Measurements from ENCODE around the gene CACNA1F.

Gene CACNA1F

DNA sequence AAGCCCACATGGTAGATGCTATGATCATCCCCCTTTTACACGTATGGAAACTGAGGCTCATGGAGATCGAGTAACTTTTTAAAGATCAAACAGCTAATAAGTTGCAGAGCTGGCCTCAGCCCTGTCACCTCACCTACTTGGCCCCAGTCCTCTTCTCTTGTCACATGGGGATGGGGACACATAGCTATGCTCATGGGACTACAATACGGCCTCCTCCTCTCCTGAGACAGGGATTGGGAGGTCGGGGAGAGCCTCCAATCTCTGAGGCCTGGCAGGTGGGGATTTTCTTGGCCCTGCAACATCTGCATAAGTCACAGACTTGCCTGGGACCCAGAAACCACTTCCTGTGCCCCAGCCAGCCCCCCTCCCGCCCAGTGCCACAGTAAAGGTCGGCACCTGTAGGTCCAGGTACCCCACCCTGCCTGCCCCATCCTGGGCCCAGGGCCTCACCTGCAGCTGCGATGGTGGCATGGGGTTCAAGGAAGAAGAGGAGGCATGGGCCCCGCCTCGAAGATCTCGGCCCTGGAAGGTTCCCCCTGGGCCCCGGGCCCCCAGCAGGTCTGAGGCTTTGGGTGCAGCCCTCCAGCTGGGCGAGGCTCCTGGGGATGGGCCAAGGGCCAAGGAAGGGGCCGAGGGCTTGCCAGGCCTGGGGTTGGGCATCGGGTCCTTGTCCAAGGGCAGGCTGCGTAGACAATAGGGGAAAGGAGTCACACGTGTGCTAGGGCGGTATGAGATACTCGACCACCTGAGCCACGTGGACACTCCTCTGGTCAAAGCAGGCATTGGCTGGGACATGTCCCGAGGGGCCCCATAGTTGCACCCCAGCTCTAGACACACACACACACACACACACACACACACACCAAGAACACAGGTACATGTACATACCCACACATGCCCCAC lies 25.0 kb upstream of the CACNA1F start:
- H3K4me3 ChIP-seq (ENCODE audit: low read depth, low read length): no peak overlapping the region
- TF ChIP-seq, protein P1, sequence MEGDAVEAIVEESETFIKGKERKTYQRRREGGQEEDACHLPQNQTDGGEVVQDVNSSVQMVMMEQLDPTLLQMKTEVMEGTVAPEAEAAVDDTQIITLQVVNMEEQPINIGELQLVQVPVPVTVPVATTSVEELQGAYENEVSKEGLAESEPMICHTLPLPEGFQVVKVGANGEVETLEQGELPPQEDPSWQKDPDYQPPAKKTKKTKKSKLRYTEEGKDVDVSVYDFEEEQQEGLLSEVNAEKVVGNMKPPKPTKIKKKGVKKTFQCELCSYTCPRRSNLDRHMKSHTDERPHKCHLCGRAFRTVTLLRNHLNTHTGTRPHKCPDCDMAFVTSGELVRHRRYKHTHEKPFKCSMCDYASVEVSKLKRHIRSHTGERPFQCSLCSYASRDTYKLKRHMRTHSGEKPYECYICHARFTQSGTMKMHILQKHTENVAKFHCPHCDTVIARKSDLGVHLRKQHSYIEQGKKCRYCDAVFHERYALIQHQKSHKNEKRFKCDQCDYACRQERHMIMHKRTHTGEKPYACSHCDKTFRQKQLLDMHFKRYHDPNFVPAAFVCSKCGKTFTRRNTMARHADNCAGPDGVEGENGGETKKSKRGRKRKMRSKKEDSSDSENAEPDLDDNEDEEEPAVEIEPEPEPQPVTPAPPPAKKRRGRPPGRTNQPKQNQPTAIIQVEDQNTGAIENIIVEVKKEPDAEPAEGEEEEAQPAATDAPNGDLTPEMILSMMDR (IDR thresholded peaks at IDR 0.05; ENCODE audit: low read depth, low read length): no peak

DNA sequence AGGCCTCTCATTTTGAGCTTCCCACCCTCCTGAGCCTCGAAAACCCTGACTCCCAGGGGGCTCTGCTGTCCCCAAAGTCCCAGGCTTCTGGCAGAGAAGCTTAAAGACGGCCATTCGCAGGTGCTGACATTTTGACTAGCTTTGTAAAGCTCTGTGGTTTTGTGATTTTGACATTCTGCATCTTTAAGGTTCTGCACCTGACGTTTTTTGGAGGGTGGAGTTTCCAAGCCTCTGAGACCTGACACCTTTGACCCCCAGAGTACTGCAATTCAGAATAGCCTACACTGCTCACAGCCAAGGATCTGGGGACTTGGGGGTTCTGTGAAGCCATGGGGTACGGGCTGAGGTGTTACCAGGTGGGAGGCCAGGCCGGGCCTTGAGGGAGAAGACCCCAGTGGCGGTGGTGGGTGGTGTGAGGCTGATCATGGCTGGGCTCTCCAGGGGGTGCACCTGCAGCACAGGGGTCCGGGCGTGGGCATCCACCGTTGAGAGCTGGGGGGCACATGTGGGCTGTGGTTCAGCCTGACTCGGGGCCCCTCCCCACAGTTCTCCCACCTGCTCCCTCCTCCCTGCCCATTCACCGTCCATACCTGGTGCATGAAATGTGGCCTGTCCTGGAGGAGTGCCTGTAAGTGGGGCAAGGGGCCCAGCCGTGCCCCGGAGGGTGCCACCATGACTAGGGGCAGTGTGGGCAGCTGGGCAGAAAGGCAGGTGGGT lies 24.1 kb upstream of the CACNA1F start:
- no peak overlapping the region for H3K4me3 ChIP-seq (ENCODE audit: low read depth, low read length)
- TF ChIP-seq, protein P1 (IDR thresholded peaks at IDR 0.05; ENCODE audit: low read depth, low read length): no peak

DNA sequence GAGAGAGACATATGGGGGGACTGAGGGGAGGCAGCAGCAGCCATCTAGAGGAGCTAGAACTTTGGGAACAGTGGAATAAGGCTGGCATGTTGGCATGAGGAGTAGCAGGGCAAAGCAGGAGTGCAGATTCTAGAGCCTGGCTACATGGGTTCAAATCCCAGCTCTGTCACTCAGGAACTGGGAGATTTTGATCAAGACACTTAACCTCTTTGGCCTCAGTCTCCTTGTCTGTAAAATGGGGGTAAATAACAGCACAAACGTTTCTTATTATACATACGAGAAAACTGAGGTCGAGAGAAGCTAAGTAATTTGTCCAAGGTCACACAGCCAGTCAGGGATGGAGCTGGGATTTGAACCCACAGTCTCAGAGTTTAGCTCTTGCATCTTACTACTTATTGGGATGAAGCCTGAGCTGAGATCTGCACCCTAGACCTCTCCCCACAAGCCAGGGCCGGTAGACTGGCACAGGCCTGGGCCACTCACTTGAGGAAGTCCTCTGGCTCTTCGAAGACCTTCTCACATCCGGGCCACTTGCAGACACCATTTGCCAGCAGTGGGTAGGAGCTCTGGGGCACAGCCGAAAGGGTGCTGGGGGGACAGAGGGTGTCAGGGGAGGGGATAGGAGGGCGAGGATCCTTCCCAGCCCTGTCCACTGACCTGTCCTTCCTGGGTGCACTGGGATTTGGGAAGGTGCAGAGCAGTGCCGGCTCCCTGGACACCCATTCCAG lies 23.3 kb upstream of the CACNA1F start:
- TF ChIP-seq, protein P1 (IDR thresholded peaks at IDR 0.05; ENCODE audit: low read depth, low read length): no peak

DNA sequence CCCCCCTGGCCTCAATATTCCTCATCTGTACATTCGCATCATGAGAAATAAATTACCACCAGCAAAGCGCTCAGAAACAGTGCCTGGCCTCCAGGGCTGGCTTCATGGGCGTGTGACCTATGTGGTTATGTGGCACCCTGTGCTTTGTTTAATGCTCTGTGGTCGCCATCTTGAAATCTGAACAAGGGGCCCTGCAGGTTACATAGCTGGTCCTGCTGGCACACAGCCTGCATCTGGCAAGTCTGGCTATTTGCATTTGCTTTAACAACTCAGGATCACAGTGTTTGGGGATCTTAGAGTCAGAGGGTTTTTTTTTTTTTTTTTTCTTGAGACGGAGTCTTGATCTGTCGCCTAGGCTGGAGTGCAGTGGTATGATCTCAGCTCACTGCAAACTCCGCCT lies 21.5 kb upstream of the CACNA1F start:
- no peak overlapping the region for H3K4me3 ChIP-seq (ENCODE audit: low read depth, low read length)
- TF ChIP-seq, protein P1 (IDR thresholded peaks at IDR 0.05; ENCODE audit: low read depth, low read length): no peak

More for the DNA sequence above, 23.3 kb upstream of the CACNA1F start:
- H3K4me3 ChIP-seq (ENCODE audit: low read depth, low read length): no peak overlapping the region

DNA sequence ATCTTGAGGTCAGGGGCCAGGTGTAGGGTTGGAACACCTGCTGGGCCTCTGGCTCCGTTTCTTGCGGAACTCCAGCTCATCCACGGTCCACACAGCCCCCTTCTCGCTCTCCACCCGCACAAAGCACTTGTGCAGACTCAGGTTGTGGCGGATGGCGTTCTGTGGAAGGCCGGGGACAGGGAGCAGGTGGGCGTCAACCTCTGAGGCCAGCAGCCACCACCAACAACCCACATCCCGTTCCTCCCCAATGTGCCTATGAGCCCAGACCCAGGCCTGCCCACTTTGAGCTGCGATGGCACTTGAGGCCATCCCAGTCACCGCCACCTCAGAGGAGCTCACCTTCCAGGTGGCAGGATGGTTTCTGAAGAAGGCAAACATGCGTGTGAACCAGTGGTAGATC lies 18.2 kb upstream of the CACNA1F start:
- H3K4me3 ChIP-seq (ENCODE audit: low read depth, low read length): no peak overlapping the region
- TF ChIP-seq, protein P1 (IDR thresholded peaks at IDR 0.05; ENCODE audit: low read depth, low read length): no peak

DNA sequence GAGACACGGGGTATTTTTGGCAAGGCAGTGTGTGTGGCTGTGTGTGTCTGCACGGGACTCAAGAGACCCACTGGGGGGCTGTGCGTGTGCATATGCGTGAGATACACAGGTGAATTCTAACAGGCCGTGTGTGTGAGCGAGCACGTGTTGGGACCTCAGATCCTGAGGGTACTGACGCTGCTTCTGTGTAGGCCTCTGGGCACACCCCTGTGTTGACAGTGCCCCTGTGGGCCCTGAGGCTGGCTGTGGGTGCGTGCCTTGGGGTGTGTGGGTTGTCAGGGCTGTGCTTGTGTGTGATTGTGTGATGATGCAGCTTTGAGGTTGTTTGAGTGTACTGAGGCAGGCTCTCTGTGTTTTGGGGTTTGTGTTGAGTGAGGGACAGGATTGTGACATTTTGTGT lies 17.4 kb upstream of the CACNA1F start:
- H3K4me3 ChIP-seq (ENCODE audit: low read depth, low read length): no peak overlapping the region
- TF ChIP-seq, protein P1 (IDR thresholded peaks at IDR 0.05; ENCODE audit: low read depth, low read length): no peak

All from WI38 (cell line).